ENCODE data around the gene DGKH.
"Not testable (repeated sequence)": the region's sequence is repeated elsewhere in the genome, so short reads cannot be mapped to it uniquely, and the experiment has no call there.

The DGKH gene

DNA sequence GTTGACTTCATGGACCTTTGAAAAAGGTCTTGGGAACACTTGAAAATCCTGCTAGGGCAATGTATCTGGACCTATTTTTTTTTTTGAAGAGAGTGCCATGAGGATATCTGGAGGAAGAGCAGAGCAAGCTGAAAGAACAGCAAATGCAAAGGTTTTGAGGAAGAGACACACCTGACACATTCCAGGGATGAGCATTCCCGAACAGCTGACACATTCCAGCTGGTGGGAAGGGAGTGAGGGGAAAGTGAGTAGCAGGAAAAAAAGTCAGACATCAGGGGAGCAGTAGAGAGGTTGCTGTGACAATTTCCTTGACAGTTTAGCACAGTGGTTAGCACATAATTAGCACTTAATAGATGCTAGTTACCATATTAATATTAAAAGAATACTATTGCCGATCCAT lies 14.7 kb downstream of the DGKH start:
- POLR2A ChIA-PET = no interaction called here
- DNase-seq (ENCODE audit: low read depth, low spot score) = no peak
- CTCF ChIA-PET = interaction anchor here (1.7 to 2.0 kb wide), 2 partner anchors 13 kb away, joined by 4 to 6 read pairs; no protein-coding TSS in a partner anchor
- TF ChIP-seq, protein P1, sequence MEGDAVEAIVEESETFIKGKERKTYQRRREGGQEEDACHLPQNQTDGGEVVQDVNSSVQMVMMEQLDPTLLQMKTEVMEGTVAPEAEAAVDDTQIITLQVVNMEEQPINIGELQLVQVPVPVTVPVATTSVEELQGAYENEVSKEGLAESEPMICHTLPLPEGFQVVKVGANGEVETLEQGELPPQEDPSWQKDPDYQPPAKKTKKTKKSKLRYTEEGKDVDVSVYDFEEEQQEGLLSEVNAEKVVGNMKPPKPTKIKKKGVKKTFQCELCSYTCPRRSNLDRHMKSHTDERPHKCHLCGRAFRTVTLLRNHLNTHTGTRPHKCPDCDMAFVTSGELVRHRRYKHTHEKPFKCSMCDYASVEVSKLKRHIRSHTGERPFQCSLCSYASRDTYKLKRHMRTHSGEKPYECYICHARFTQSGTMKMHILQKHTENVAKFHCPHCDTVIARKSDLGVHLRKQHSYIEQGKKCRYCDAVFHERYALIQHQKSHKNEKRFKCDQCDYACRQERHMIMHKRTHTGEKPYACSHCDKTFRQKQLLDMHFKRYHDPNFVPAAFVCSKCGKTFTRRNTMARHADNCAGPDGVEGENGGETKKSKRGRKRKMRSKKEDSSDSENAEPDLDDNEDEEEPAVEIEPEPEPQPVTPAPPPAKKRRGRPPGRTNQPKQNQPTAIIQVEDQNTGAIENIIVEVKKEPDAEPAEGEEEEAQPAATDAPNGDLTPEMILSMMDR (IDR thresholded peaks at IDR 0.05; ENCODE audit: insufficient read depth, low read length, missing control alignments) = no peak
- no peak overlapping the region for H3K4me3 ChIP-seq (ENCODE audit: low read depth, low read length)

DNA sequence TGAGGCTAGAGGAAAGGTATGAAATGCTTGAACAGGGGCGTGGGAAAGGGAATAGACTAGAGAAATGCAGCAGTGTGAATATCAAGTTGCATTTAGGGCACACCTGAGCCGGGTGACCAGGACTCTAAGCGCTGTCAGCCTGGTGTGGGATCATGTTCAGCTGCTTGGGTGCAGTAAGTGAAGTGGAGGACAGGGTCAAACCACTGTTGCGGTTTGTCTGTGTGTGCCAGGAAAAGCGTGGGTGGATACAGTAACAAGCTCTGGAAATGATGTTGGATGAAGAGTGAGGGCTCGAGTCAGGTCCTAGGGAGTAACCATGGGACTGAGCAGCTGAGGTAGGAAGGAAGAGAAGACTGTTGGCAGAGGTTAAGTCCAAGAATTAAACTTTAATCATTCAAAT lies 15.8 kb downstream of the DGKH start:
- TF ChIP-seq, protein P1 (IDR thresholded peaks at IDR 0.05; ENCODE audit: insufficient read depth, low read length, missing control alignments) = no peak
- ChIA-PET POLR2A (no interaction called here), CTCF (interaction anchor here (1.1 to 2.0 kb wide), 3 partner anchors 11 to 14 kb away, joined by 3 to 6 read pairs (median 4); no protein-coding TSS in a partner anchor)
- no peak for DNase-seq (ENCODE audit: low read depth, low spot score)
- H3K4me3 ChIP-seq (ENCODE audit: low read depth, low read length) = no peak overlapping the region

DNA sequence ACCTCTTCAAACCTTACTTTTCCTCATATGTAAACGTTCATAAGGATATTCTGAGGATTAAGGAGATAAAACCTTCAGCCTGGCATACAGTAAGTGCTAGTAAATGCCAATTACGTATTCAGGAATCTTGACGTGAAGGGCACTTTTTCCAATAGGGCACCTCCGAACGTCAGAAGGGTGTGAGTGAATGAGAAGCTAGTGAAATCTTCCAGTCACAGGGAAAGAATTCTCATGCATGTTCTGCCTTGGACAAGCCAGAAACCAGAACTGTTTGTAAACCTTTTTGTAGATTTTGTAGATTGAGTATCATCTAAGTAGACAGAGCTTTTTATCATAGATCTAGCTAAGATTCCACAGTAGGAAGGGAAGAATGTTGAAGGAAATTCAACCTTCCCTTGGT lies 16.5 kb downstream of the DGKH start:
- DNase-seq (ENCODE audit: low read depth, low spot score) = no peak
- ChIA-PET POLR2A (no interaction called here), CTCF (interaction anchor here (1.1 to 1.3 kb wide), 2 partner anchors 11 to 36 kb away, joined by 3 read pairs; no protein-coding TSS in a partner anchor)
- TF ChIP-seq, protein P1 (IDR thresholded peaks at IDR 0.05; ENCODE audit: insufficient read depth, low read length, missing control alignments) = no peak
- H3K4me3 ChIP-seq (ENCODE audit: low read depth, low read length) = no peak overlapping the region

DNA sequence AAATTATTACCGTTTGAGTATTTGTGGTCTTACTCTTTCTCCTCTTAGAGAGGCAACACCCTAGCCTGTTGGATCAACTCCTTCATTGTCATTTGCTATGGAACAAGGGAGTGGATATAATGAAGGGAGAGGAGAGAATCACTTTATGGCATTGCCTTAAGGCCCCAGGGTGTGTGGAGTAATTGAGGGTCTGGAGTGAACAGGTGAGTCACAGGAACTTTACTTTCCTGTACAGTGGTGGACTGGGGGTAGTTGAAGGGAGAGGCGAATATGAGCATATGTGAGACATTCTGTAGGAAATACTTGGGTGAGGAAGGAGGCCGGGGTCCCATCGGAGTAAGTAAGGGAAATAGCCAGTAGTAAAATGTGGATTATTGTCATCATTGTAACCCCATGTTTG lies 17.0 kb downstream of the DGKH start:
- no peak for DNase-seq (ENCODE audit: low read depth, low spot score)
- ChIA-PET POLR2A (no interaction called here), CTCF (interaction anchor here (1.1 to 1.3 kb wide), 2 partner anchors 12 to 35 kb away, joined by 3 read pairs; no protein-coding TSS in a partner anchor)
- TF ChIP-seq, protein P1 (IDR thresholded peaks at IDR 0.05; ENCODE audit: insufficient read depth, low read length, missing control alignments) = no peak
- no peak overlapping the region for H3K4me3 ChIP-seq (ENCODE audit: low read depth, low read length)

DNA sequence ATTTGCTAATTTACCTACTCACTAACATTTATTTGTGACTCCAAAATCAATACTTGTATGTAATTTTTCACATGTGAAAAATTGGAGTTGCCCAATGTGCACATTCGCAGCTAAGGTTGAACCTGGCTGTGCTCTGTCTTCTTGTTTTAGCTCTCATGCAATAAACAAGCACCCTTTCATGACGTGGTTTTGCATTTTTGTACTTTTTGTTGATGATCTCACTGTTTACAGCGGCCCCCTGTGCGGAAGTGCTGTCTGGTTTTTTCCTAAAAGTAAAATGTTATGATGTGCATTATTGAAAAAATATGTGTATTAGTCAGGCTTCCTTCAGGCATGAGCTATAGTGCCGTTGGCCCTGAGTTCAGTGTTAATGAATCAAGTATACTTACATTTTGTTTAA lies 18.1 kb downstream of the DGKH start:
- H3K4me3 ChIP-seq (ENCODE audit: low read depth, low read length) = no peak overlapping the region
- peak; percentile 68 for DNase-seq (ENCODE audit: low read depth, low spot score)
- ChIA-PET POLR2A (no interaction called here), CTCF (no interaction called here)
- TF ChIP-seq, protein P1 (IDR thresholded peaks at IDR 0.05; ENCODE audit: insufficient read depth, low read length, missing control alignments) = no peak

DNA sequence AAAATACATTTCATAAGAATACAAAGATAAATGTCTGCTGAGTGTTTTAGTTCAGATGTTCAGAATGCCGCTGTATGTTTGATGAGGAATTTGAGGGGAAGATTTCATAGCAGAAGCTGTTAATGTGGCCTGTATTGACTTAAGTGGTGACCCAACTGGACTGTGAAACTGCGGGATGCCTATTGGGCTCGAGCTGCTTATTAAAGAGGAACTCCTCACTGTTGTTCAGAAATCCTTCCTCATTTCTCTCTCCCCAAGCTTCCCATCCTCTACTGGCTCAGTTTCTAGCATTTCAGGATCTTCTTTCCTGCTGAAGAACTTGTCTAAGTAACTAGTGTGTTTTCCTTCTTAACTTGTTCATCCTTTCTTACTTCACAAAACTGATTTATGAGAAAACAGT lies 20.4 kb downstream of the DGKH start:
- H3K4me3 ChIP-seq (ENCODE audit: low read depth, low read length) = no peak overlapping the region
- CTCF ChIA-PET = interaction anchor here (1.2 kb wide), 1 partner anchor 400 kb away, joined by 5 read pairs; no protein-coding TSS in a partner anchor
- DNase-seq (ENCODE audit: low read depth, low spot score) = no peak
- POLR2A ChIA-PET = no interaction called here
- TF ChIP-seq, protein P1 (IDR thresholded peaks at IDR 0.05; ENCODE audit: insufficient read depth, low read length, missing control alignments) = no peak

DNA sequence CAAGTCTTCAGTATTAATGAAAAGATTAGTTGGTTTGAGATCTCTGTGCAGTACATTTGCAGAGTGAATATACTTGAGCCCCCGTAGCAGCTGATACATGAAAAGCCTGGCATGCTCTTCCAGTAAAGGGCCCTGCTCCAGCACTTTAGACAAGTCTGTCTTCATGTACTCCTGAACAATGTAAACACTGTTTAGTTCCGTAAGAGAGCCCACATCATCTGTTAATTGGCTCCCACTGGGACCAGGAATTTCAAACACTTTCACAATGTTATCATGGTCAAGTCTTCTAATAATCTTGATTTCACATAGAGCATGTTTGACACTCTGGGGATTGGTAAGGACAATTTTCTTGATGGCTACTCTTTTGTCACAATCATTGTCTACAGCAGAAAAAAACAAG lies 22.2 kb downstream of the DGKH start:
- H3K4me3 ChIP-seq (ENCODE audit: low read depth, low read length); CTCF ChIA-PET; POLR2A ChIA-PET; DNase-seq (ENCODE audit: low read depth, low spot score): not testable (repeated sequence)

DNA sequence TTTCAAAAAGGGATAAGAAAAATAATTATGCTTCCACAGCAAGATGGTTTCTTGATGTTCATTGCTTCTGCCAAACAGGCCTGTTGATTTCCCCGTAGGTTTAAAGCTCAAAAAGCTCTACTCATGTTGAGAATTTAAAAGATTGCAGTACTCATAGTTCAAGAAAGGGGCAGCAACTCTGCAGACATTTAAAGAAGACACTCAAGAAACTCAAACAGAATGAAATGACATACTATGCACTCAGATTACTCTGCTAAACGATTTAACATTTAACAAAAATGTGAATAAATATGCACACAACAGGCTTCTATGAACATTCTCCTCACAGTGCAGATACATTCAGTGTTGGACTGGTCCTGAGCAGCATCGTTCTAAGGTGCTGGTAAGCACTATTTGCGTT lies 22.7 kb downstream of the DGKH start:
- H3K4me3 ChIP-seq (ENCODE audit: low read depth, low read length); POLR2A ChIA-PET; DNase-seq (ENCODE audit: low read depth, low spot score); CTCF ChIA-PET: not testable (repeated sequence)
